Measurements from ENCODE around the gene ZNF710.

DNA sequence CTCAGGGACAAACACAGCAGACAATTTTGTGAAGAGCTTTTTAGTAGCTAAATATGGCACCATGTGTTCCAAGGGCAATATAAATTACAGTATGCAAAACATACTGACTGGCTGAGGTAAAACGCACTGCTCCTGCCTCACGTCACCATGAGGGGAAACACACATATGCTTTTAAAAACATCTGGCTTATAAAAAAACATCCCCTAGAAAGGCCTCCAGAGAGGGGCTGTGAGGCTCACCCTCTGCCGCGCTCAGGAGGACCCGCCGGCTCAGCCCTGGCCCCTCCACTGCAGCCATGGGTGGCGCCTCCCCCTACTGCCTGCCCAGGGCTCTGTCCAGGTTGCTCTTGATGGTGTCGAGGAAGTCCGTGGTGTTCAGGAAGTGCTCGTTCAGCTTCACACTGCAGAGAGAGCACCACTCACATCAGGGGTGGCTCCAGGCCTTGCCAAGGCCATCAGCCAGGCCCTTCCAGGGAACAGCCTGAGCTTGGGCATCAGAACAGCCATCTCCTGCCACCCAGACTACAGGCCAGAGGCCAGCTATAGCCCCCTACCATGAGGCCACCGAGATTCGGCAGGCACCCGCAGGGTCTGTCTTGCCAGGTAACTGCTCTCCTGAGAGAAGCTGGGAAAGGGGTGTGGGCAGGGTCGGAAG lies 83.0 kb downstream of the ZNF710 start:
- TF ChIP-seq, protein P1, sequence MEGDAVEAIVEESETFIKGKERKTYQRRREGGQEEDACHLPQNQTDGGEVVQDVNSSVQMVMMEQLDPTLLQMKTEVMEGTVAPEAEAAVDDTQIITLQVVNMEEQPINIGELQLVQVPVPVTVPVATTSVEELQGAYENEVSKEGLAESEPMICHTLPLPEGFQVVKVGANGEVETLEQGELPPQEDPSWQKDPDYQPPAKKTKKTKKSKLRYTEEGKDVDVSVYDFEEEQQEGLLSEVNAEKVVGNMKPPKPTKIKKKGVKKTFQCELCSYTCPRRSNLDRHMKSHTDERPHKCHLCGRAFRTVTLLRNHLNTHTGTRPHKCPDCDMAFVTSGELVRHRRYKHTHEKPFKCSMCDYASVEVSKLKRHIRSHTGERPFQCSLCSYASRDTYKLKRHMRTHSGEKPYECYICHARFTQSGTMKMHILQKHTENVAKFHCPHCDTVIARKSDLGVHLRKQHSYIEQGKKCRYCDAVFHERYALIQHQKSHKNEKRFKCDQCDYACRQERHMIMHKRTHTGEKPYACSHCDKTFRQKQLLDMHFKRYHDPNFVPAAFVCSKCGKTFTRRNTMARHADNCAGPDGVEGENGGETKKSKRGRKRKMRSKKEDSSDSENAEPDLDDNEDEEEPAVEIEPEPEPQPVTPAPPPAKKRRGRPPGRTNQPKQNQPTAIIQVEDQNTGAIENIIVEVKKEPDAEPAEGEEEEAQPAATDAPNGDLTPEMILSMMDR (IDR thresholded peaks at IDR 0.05), result no peak
- no peak for TF ChIP-seq EP300 (IDR thresholded peaks at IDR 0.05)
